ACC112 (cell line): ENCODE data around the gene CYSRT1.

ENCODE experiments used
- H2AFZ ChIP-seq: fragments of 200-600 bp; sonication (generic); one replicate; pipeline ENCODE4 v1.6.0; 2017; ENCODE audit warnings: antibody characterized with exemption, low read length; ENCODE audit not compliant: unreplicated experiment
- H3K27ac ChIP-seq: fragments of 200-600 bp; sonication (generic); 2 replicates; pipeline ENCODE4 v1.5.1; 2014; ENCODE audit warnings: low read depth, mild to moderate bottlenecking, antibody characterized with exemption, low read length, moderate library complexity
- H3K27me3 ChIP-seq: fragments of 200-600 bp; sonication (generic); 2 replicates; pipeline ENCODE4 v1.6.1; 2014; ENCODE audit warnings: mild to moderate bottlenecking, antibody characterized with exemption, low read length, moderate library complexity, mixed read lengths; ENCODE audit not compliant: insufficient read depth
- H3K36me3 ChIP-seq: fragments of 200-600 bp; sonication (generic); 2 replicates; pipeline ENCODE4 v1.6.1; 2016; ENCODE audit warnings: mild to moderate bottlenecking, antibody characterized with exemption, low read length, moderate library complexity, mixed read lengths; ENCODE audit not compliant: insufficient read depth
- H3K4me1 ChIP-seq: fragments of 200-600 bp; sonication (generic); one replicate; pipeline ENCODE4 v1.6.1; 2016; ENCODE audit warnings: low read length, mixed read lengths; ENCODE audit not compliant: insufficient read depth, unreplicated experiment, control insufficient read depth
- H3K4me3 ChIP-seq: fragments of 200-600 bp; sonication (generic); 2 replicates; pipeline ENCODE4 v1.5.1; 2014; ENCODE audit warnings: mild to moderate bottlenecking, low read depth, low read length
- H3K79me2 ChIP-seq: fragments of 200-600 bp; sonication (generic); one replicate; pipeline ENCODE4 v1.6.0; 2016; ENCODE audit warnings: low read length; ENCODE audit not compliant: control insufficient read depth, unreplicated experiment, insufficient read depth

The CYSRT1 gene

DNA sequence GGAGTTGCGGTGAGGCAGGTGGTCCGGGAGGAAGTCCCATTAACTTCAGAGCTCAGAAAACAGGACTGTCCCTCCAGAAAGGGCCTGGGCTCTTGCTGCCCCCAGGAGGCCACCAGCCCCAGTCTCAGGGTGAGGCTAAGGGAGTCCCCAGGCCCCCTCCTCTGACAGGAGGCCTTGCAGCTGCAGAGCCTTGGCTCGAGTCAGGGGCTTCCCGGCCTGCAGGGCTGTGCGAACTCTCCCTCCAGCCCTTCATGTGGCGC, 22.9 kb downstream of the CYSRT1 start:
- no peak overlapping the region for H3K4me3 ChIP-seq
- peaks cover 3% of the 10 kb centered on the region; the same call in 1 of the 2 replicates for H3K36me3 ChIP-seq
- peaks cover 14% of the 10 kb centered on the region for H3K79me2 ChIP-seq
- no peak overlapping the region for H2AFZ ChIP-seq
- peaks cover 15% of the 10 kb centered on the region for H3K4me1 ChIP-seq
- no peak overlapping the region for H3K27ac ChIP-seq
- no peaks in the 10 kb centered on the region for H3K27me3 ChIP-seq

DNA sequence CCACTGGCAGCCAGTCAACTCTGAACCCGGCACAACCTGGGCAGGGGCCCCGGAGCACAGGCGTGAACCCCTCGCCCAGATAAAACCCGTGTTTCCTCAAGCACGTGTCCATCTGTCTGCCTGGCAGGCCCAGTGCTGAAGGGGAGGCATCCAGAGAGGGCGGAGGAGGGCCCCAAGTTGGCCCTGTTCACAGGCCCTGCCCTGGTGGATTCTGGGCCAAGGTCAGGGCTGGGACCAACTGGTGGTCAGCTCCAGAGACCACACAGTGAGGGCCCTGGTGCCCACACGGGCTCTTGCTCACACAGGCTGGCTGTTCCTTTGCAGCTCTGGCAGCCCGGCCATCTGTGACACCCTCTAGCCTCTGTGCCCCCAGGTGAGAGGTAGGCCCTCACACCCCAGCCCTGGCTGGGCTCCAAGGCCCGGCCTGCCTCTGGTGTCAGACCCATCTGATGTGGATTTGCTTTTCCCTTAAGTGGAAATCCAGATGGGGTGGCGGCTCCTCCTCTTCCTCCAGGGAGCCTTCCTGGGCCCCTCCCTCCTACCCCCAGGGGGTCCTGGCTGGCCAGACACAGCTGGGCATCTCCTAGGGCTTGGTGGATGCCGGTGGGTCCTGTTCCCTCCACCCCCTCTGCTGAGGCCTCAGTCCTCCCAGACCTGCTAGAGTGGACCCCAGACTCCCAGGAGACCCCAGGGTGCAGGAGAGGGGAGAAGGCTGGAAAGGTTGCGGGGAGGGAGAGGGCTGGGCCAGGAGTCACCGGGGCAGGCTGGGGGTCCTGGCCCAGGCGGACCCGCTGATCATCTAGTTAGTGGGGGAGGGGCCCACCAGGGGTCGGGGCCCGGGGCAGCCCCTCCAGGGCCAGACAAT, 25.6 kb downstream of the CYSRT1 start:
- no peaks in the 10 kb centered on the region for H3K36me3 ChIP-seq
- H3K79me2 ChIP-seq: peaks cover 2% of the 10 kb centered on the region
- no peaks in the 10 kb centered on the region for H3K27me3 ChIP-seq
- no peak overlapping the region for H3K27ac ChIP-seq
- no peak overlapping the region for H2AFZ ChIP-seq
- no peak overlapping the region for H3K4me3 ChIP-seq
- peaks cover 5% of the 10 kb centered on the region for H3K4me1 ChIP-seq

DNA sequence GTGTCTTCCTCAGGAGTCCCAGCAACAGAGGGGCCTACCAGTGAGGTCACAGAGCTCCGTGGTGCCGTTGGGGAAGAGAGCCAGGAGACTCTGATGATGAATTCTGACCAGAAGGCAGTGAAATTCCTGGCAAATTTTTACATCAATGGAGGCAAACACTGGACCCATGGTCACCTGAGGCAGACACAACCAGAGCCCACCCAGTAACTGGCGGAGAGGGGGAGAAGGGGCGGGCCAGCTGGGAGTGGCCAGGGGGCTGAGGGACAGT, 26.2 kb downstream of the CYSRT1 start, which contains the start of gene STPG3:
TSS of gene STPG3 (plus strand) at position 93 of the 268 bp plus-strand sequence. CDS start at position 94, 1 bp downstream.
- H2AFZ ChIP-seq: no peak within 1 kb of the TSS
- no peaks in the 10 kb centered on the region for H3K36me3 ChIP-seq
- H3K4me1 ChIP-seq: peaks cover 5% of the 10 kb centered on the region
- no peak within 1 kb of the TSS for H3K4me3 ChIP-seq
- H3K27ac ChIP-seq: no peak within 1 kb of the TSS
- H3K79me2 ChIP-seq: peaks cover 8% of the 10 kb centered on the region
- no peaks in the 10 kb centered on the region for H3K27me3 ChIP-seq

DNA sequence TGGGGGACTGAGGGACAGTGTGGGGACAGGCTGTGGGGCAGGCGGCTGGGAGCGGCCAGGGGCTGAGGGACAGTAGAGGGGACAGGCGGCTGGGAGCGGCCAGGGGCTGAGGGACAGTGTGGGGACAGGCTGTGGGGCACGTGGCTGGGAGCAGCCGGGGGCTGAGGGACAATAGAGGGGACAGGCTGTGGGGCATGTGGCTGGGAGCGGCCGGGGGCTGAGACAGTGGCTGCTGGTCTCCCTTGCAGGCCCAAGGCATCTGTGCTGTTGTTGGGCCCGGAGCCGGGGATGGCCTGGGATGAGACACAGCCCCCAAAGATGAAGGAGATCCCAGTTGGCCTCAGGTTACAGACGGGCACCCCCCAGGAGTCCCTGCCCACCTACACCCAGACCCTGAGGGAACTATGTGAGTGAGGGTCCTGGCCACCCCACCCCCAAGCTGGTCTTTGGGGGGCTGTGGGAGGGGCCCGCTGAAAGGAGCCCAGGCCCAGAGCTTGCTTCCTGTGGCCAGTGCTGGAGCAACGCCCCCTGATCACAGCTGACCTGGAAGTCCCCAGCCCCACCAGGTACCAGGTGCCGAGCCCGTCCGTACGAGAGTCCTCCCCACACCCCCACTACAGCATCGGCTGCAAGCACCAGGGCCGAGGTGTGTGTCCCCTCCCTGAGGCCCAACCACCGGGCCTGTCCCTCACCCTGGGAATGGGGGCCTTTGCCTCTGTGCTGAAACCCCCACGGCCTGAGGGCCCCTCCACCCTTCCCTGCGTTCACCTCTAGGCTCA, 26.7 kb downstream of the CYSRT1 start:
- no peak overlapping the region for H3K4me3 ChIP-seq
- H3K27me3 ChIP-seq: no peaks in the 10 kb centered on the region
- no peak overlapping the region for H2AFZ ChIP-seq
- peaks cover 11% of the 10 kb centered on the region for H3K4me1 ChIP-seq
- H3K36me3 ChIP-seq: no peaks in the 10 kb centered on the region
- peaks cover 13% of the 10 kb centered on the region for H3K79me2 ChIP-seq
- H3K27ac ChIP-seq: no peak overlapping the region

DNA sequence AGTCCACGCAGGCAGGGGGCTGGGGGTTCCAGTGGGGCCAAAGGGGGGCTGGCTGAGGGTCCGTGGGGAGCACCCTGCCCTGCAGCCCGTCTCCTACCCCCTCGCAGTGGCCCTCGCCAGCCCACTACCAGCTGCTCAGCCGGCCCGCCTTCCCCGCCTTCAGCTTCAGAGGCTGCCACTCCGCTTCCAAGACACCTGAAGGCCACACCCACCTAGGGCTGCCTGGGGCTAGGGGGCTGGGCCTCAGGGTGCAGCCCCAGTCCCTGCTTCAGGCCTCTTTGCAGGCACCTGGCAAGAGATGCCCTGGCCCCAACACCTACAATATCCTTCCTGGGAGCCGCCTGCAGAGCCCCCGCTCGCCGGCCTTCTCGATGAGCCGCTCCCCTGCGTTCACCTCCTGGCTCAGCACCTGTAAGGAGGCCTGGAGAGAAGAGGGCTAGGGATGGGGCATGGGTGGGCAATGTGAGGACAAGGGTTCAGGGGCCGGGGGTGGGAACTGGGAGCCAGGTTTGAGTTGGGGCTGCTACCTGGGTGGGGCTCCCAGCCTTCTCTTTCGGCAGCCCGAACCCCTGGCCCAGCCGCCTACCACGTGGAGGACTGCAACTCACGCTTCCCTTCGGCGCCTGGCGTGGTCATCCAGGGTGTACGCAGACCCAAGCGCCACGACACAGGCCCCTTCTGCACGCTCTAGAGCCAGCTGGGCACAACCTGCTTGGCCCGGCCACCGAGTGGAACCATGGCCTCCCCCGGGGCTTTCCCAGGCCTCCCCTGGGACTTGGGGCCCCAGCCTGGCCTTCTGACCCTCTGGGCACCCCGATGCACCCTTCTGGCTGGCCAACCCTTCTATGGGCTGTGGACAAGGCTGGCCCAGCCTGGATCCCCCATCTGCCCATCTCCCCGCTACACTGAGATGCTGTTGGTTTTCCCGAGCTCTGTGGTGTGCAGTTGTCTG, 27.9 kb downstream of the CYSRT1 start:
- Histone ChIP-seq H2AFZ (no peak overlapping the region), H3K4me3 (no peak overlapping the region), H3K27me3 (no peaks in the 10 kb centered on the region), H3K4me1 (peaks cover 14% of the 10 kb centered on the region), H3K27ac (no peak overlapping the region), H3K79me2 (peaks cover 19% of the 10 kb centered on the region), H3K36me3 (0 out of 2 replicates have a peak, but pooled peaks cover 3% of the 10 kb centered on the region)

DNA sequence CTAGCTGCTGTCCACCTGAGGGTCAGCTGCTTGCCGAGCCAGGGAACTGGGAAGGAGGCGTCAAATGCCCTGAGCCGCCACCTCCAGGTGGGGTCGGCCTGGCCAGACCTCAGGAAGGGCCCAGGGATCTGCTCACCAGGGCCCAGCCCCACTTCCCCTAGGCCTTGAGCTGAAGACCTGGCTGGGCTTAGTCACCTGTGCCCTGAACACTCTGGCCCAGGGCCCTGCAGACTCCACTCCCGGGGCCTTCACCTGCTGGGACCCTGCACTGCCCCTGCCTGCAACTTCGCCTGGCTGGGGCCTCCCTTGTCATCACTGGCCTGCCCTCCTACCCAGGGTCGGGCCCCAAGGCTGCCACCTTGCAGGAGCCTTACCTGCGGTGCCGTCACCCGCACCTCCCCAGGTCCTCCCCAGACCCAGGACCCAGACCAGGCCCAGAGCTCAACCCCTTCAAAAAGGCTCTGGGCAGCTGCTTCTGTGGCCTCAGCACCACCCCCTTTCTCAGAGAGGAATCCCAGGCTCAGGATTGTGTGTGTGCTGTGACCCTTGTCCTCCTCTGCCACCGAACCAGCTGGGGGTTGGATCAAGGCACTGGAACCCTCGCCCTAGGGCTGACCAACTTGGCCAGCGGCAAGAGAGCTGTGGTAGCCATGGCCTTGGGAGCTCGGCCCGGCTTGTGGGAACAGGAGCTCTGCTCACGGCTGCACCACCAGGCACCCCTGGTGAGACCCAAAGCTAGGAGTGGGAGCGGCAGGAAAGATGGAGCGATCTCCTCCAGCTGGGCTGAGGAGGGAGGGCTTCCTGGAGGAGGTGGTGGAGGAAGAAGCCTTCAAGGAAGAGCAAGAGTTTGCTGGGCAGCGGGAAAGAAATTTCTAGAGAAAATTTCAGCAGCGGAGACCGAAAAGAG, 29.0 kb downstream of the CYSRT1 start:
- Histone ChIP-seq H3K4me3 (peak overlapping the region; percentile 83), H3K36me3 (peaks cover 6% of the 10 kb centered on the region; the same call in 1 of the 2 replicates), H3K27ac (no peak overlapping the region), H3K27me3 (no peaks in the 10 kb centered on the region), H3K79me2 (peaks cover 19% of the 10 kb centered on the region), H2AFZ (peak overlapping the region; percentile 98), H3K4me1 (peaks cover 14% of the 10 kb centered on the region)

DNA sequence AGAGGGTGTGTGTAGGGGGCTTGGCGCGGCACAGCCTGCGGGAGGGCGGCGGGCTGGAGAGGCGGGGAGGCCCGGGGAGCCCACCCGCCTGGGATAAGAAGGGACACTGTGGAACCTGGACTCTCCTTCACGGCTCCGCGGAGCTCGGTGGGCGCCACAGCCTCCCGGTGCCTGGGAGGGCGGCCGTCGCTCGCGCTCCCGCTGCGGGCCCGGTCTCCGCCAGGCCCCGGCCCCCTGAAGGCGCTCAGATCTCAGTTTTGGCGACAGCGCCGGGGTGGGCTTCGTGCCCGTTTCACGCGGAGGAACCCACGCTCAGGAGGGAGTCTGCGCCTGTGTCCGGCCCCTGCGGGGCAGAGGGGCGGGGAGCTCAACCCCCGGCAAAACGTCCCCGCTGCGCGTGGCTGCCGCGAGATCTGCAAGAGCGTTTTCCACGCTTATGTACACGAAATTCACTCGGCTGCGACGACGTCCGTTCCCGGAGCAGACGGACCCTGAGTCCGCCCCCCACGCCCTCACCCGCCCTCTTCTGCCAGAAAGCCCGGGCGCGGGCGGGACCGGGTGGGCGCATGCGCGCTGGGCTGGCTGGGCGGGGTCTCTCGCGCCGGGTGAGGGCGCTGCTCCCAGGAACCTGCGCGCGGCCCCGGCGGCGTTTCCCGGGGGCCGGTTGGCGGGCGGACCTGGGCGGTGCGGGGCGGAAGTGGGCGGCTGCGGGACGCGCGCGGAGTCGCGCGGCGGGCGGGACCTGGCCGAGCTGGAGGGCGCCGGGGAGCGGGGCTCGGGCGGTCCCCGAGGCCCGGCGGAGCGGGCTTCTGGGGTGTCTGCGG, 29.9 kb downstream of the CYSRT1 start, which contains the start of gene NELFB:
TSS of gene NELFB (plus strand) at position 704 of the 824 bp plus-strand sequence.
- H3K4me1 ChIP-seq: peaks cover 14% of the 10 kb centered on the region
- H3K79me2 ChIP-seq: peaks cover 19% of the 10 kb centered on the region
- H3K27ac ChIP-seq: no peak within 1 kb of the TSS
- H3K4me3 ChIP-seq: peak within 1 kb of the TSS; percentile 83
- H3K27me3 ChIP-seq: no peaks in the 10 kb centered on the region
- peak within 1 kb of the TSS; percentile 98 for H2AFZ ChIP-seq
- H3K36me3 ChIP-seq: peaks cover 6% of the 10 kb centered on the region; the same call in 1 of the 2 replicates

DNA sequence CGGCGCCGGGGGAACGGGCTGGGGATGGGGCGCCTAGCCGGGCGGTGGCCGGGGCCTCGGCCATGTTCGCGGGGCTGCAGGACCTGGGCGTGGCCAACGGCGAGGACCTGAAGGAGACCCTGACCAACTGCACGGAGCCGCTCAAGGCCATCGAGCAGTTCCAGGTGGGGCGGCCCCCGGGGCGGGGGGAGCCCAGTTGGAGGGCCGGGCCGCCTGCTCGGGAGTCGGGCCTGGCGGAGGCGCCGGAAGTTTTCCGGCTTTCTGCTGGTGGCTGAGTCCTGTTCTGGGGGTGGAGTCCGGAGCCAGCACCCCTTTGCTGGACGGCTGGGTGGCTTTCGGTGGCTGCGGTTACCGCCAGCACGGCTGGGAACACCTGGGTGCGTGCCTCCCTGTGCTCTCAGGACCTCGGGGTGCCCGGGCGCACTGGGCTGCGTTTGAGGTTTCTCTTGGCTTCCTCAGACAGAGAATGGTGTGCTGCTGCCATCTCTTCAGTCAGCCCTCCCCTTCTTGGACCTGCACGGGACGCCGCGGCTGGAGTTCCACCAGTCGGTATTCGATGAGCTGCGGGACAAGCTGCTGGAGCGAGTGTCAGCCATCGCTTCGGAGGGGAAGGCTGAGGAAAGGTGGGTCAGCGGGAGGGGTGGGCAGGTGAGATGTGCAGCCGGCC, 30.6 kb downstream of the CYSRT1 start:
- peaks cover 6% of the 10 kb centered on the region; the same call in 1 of the 2 replicates for H3K36me3 ChIP-seq
- H3K4me1 ChIP-seq: peaks cover 14% of the 10 kb centered on the region
- H3K27me3 ChIP-seq: no peaks in the 10 kb centered on the region
- peak overlapping the region; percentile 91 for H2AFZ ChIP-seq
- no peak overlapping the region for H3K27ac ChIP-seq
- H3K79me2 ChIP-seq: peaks cover 19% of the 10 kb centered on the region
- H3K4me3 ChIP-seq: peak overlapping the region; percentile 83

DNA sequence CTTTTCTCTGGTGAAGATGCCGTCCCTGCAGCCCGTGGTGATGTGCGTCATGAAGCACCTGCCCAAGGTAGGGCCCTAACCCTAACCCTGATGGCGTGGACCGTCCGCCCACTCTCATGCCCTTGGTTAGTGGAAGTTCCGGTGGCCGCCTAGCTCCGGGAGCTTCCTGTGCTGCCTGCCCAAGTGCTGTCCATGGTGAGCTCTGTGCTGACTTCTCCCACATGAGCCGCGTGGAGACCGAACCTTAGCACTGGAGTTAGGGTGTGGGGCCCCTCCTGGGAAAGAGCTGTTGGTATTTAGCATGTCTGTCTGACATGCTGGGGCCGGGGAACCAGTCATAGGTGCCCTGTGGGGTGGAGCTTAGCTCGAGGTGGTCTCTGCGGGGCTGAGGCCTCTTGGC, 31.4 kb downstream of the CYSRT1 start:
- Histone ChIP-seq H3K79me2 (peaks cover 19% of the 10 kb centered on the region), H3K4me1 (peaks cover 14% of the 10 kb centered on the region), H2AFZ (no peak overlapping the region), H3K36me3 (peaks cover 6% of the 10 kb centered on the region; the same call in 1 of the 2 replicates), H3K4me3 (peak overlapping the region; percentile 83), H3K27me3 (no peaks in the 10 kb centered on the region), H3K27ac (no peak overlapping the region)
